Measurements from ENCODE around the gene ST6GAL1.
"Not testable (repeated sequence)": the region's sequence is repeated elsewhere in the genome, so short reads cannot be mapped to it uniquely, and the experiment has no call there.

ST6GAL1 gene

DNA sequence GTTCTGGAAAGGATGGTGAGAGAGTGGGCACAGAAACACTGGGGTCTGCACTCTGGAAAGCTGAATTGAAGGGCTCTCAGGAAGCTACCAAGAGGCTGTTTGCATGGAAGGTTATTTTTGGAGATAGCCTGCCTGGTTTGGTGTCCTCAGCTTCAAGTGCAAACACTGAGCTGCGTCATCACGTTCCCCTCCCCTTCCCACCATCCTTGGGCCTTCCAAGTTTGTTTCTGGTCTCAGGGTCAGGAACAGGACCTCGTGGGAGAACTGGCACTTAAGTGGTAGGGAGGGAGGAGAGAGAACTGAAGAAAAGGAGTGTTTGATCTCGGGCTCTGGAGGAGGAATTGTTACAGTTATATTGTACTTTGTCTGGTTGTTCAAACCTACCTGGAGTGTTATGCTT, 10.6 kb downstream of the ST6GAL1 start:
- DNase-seq (ENCODE audit: low spot score), result no peak

DNA sequence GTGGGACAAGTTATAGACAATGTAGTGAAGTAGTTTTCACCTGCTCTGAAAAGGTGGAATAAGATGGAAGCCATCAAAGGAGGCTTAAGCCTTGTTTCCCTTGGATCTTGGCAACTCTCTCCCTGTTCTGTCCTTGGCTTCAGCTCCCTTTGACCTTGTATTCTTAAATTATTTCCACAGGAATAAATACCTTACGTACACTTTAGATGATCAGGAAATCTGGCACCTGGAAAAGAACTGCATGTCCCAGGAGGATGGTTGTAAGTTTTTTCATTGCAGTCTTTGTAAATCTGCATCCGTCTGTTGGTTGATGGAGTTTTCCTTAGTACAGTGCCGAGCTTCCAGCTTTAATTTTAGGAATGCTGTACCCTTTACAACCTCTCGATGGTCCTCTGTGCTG, 11.8 kb downstream of the ST6GAL1 start:
- no peak for DNase-seq (ENCODE audit: low spot score)

DNA sequence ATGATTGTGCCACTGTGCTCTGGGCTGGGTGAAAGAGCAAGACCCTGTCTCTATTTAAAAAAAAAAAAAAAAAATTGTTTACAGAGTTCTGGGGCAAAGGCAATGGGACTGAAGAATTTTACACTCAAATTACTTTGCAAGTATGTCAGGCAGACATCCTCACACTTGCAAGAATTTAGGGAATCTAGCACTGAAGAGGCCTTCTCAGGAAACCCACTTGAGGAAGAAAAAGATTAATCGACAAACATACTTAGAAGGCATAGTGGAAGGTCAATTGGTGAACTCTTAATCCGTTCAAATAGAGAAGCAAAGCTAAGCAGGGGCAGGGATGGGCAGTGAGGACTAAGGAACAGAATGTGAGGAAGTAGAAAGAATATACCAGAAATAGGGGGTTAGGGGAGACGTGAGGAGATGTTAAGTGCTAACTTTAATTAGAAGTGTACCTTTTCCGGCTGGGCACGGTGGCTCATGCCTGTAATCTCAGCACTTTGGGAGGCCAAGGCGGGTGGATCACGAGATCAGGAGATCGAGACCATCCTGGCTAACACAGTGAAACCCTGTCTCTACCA, 15.0 kb downstream of the ST6GAL1 start:
- no peak for DNase-seq (ENCODE audit: low spot score)

DNA sequence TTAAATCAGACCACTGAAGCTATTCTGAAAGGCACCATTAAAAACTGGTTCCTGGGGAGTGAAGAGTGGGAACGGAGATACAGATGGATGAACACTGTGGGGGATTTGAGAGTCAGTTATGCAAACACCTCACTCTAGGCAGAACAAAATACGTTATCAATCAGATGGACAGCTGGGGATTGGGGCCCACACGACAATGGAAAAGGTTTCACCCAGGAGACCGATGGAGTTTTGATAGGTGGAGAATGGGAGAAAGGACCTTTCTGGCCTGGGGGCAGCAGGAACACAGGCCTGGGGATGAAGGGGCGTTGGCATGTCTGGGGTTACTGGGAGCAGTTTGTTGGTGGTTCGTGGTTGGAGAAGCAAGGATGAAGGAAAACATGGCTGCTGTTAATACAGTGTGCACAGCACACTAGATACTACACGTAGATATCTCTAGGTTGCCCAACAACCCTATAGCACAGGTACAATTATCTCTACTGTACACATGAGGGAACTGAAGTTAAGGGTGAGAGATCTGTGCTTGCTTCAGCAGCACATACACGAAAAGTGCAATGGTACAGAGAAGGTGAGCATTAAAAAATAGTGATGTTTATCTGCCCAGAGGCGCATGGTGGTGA, 16.5 kb downstream of the ST6GAL1 start:
- DNase-seq (ENCODE audit: low spot score), result no peak

DNA sequence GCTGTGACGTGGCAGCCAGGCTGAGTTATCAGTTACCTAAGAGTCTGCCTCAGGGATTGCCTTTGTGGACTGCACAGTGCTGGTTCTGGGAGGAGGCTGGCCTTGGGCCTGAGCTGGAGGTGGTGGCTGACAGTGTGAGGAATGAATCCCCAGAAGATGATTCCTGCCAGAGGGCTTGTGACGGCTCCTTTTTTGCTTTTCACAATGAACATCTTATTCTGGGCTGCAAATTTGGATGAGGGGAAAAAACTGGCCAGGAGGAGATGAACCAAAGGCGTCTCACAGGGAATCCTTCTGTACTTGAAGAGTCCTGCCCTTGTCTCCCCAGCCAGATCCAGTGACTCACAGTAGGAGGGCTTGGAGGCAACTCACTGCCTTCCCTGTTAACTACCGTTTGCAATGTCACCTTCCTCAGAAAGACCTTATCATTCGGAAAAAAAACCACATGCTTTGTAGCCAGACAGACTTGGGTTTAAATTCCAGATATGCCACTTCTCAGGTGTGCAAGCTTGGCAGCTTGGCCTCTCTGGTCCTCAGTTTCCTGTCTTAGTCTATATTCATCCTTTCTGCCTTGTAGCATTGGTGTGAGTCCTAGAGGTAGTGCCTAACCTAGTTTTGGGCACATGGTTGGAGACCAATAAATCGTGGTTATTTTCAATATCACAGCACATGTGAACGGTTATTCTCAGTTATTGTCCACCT, 19.1 kb downstream of the ST6GAL1 start:
- no peak for DNase-seq (ENCODE audit: low spot score)

DNA sequence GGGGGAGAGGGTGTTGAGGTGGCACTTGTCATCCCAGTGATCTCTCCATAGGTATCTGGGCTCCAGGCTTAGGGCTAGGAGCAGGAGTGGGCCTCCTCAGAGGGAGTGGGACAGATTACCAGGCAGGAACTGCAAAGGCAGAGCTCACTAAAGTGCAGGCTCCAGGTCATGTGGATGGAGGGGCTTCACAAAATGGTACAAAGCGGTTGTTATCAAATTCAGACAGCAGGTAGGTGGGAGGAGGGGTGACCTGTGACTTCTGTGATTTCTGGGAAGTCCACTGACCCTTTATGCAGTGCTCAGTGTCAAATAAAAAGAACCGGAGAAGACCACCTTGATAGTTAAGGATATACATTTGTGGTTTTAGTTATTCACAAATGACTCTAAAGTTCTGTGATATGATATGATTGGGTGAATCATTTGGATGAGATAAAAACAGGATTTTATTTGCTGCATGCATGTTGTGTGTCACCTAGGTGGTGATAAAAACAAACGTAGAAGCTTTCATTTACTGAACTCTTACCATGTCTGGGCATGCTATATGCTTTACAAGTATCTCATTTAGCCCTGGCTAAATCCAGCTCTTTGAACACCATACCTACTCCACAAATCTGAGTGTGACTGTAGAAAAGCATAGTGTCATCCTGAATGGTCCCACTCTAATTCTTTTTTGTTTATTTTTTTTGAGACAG, 20.2 kb downstream of the ST6GAL1 start:
- DNase-seq (ENCODE audit: low spot score), result no peak

DNA sequence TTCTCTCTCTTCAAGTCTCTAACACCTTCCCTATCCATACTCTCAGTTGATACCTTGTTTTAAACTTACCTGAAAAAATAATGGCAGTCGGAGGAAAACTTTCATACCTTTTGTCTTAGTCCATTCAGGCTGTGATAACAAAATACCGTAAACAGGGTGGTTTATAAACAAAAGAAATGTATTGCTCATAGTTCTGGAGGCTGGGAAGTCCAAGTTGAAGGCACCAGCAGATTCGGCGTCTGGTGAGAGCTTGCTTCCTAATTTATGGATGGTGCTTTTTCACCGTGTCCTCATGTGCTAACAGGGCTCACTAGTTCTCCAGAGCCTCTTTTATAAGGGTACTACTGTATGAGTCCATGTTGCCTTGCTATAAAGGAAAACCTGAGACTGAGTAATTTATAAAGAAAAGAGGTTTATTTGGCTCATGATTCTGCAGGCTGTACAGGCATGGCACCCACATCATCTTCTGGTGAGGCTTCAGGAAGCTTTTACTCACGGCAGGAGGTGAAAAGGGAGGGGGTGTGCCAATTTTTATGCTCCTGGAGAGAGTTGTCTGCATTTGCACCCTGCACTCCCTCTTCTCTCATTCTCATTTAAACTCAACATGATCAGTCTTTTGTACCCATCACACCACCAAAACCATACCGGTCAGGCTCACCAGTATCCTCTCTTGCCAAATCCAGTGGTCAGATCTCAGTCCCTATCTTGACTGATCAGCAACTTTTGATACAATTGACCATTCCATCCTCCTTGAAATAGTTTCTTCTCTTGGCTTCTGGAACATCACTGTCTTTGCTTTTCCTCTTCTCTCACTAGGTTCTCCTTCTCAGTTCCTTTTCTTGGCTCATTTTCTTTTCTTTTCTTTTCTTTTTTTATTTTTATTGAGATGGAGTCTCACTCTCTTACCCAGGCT, 21.6 kb downstream of the ST6GAL1 start:
- DNase-seq (ENCODE audit: low spot score), result no peak

DNA sequence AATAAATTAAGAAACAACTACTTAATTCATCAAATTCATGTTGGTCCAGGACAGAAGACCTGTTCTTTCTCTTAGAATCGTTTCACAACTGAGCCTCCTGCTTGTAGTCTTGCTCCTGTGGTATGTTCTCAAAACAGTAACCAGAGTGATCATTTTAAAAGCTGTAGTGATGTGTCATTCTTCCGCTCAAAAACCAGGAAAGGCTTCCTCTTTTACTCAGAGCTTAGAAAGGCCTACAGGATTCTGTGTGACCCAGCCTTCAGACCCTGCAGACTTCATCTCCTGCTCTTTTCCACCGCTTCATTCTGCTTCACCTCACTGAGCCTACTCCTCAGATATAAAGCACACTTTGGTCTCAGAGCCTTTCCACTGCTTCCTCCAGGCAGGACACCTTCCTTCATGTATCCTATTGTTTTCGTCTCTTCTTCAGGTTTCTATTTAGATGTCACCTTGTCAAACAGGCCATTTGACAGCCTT, 22.7 kb downstream of the ST6GAL1 start:
- no peak for DNase-seq (ENCODE audit: low spot score)

DNA sequence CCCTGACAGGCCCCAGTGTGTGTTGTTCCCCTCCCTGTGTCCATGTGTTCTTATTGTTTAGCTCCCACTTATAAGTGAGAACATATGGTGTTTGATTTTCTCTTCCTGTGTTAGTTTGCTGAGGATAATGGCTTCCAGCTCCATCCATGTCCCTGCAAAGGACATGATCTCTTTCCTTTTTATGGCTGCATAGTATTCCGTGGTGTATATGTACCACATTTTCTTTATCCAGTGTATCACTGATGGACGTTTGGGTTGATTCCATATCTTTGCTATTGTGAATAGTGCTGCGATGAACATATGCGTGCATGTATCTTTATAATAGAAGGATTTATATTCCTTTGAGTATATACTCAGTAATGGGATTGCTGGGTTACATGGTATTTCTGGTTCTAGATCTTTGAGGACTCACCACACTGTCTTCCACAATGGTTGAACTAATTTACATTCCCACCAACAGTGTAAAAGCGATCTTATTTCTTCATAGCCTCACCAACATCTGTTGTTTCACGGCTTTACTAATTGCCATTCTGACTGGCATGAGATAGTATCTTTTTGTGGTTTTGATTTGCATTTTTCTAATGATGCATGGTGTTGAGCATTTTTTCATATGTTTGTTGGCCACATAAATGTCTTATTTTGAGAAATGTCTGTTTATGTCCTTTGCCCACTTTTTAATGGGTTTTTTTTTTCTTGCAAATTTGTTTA, 23.8 kb downstream of the ST6GAL1 start:
- DNase-seq (ENCODE audit: low spot score), result not testable (repeated sequence)

DNA sequence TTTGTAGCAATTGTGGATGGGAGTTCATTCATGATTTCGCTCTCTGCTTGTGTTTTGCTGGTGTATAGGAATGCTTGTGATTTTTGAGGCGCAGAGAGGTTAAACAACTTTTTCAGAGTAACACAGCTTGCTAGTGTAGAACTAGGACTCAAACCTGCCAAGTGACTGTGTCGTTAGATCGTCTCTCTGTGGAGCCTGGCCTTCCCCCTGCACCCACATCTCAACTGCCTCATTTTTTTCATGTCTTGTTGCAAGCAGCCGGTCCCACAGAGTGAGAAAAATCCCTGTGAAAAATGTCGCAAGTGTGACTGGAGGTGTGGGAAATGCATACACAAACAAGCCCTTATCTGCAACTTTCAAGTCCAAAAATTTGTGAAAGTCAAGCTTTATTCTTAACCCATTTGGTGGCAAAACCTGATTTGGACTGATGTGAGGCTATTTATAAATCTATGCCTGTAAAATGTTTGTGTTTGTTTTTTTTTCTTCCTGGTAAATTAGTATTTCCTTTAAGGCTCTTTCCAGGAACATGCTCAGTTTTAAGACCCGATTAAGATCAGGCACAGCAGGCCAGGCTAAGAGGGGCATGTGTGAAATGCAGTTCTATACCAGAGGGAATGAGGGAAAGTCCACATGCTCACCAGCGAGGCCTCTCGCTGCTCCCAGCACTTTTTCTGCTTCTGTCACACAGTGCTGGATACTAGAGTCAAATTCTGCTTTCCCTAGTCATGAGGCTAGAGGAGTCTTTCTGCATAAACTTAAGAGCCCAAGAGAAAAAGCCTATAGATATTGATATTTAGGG, 25.8 kb downstream of the ST6GAL1 start:
- DNase-seq (ENCODE audit: low spot score), result no peak

DNA sequence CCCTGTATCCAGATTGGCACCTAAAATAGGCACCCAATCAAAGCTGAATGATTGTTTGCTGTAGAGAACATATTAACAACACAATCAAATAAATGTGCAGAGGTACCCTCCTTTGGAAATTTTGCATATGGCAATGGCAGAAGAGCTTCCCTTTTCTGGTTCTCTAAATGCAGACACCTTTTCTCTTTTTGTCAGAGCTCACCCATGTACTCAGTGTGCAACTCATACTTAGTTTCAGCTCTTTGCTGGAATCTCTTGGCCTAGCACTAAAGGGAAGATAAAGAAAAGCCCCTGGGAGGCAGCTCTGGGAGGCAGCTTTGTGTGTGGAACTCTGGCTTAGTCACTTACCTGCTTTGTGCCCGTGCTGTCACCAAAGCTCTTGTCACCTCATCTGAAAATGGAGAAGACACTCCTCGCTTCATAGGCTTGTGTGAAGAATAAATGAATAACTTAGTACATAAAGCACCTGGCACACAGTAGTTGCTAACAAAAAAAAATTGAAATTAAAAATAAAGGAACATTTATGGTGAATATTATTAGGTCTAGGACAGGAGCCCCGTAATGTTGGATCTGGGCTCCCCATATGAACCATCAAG, 28.8 kb downstream of the ST6GAL1 start:
- no peak for DNase-seq (ENCODE audit: low spot score)

DNA sequence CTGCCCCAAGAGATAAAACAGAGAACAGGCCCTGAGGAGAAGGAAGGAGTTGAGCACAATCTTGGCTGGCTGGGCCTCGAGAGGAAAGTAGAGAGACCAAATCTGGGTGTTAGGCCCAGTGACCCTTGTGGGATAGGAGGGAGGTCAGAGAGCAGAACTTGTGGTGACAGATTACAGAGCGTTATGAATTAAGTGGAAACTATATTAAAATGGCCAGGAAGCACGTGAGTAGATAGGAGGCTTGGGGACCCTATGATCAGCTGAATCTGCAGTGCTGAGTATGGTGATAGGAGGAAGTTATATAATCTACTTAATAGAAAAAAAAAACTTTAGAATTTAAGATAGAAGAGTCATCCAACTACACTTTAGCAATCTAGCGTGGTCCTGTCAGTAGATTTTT, 30.0 kb downstream of the ST6GAL1 start:
- no peak for DNase-seq (ENCODE audit: low spot score)

DNA sequence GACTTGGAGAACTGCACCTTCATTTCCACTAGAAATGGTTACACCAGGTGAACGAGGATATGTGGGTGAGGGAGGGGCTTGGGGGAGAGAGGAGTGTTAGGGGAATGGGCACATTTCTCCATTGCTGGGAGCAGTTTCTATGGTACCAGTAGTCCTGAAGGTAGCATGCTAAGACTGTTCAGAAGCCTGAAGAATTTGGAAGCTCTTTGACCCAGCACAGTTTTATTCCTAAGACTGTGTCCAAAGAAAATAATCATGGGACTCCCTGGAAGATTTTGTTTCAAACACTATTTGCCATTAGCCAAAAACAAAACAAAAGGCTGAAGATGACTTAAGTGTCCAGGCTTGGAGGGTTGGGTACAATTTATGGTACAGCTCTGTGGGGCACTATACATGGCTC, 32.1 kb downstream of the ST6GAL1 start:
- no peak for DNase-seq (ENCODE audit: low spot score)

DNA sequence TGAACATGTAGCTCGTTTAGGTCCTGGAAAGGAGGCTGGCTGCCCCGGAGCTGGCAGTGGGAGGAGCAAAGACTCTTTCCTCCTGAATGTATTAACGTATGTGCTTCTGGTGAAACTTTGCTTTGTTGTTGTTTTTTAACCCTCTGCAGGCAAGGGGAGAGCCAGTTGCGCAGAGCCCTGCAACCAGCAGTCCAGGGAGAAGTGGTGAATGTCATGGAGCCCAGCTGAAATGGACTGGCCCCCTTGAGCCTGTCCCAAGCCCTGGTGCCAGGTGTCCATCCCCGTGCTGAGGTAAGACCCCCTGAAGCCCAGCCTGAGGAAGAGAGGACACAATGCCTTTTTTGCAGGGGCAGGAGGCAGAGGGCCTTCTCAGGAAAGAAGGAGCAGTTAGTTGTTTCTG, 33.3 kb downstream of the ST6GAL1 start:
- no peak for DNase-seq (ENCODE audit: low spot score)

DNA sequence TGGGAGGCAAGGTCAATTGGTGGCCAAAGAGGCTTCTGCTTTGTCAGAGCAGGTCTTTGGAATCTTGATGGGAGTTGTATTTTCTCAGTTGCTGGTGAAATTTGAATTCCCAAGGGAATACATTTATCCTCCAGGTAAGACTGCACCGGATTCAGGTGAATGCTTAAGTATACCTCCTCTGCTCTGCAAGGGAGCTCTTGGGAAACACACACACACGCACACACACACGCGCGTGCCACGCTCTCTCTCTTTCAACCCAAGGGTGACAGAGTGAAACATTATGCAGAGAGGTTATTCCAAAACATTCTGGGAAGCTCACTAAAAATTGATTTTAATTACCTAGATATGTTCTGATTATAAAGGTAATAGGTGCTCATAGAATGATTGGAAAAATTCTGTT, 33.7 kb downstream of the ST6GAL1 start:
- DNase-seq (ENCODE audit: low spot score), result no peak

DNA sequence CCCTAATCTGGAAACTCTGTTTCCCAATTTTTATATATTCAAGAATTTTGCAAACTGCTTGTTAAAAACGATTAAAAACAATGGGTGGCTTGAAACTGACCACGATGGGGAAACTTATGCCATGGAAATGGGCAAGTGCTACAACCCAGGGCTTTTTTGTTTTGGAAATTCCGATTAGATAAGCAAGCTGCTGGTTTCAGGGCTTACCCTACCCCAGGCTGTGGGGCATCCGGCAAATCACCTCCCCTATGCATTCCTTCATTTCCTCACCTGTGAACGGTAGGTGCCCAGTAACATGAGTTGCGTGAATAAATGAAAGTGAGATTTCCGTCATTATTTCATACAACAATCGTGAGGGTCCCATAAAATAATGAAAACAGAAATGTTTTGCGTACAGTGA, 34.3 kb downstream of the ST6GAL1 start:
- no peak for DNase-seq (ENCODE audit: low spot score)

DNA sequence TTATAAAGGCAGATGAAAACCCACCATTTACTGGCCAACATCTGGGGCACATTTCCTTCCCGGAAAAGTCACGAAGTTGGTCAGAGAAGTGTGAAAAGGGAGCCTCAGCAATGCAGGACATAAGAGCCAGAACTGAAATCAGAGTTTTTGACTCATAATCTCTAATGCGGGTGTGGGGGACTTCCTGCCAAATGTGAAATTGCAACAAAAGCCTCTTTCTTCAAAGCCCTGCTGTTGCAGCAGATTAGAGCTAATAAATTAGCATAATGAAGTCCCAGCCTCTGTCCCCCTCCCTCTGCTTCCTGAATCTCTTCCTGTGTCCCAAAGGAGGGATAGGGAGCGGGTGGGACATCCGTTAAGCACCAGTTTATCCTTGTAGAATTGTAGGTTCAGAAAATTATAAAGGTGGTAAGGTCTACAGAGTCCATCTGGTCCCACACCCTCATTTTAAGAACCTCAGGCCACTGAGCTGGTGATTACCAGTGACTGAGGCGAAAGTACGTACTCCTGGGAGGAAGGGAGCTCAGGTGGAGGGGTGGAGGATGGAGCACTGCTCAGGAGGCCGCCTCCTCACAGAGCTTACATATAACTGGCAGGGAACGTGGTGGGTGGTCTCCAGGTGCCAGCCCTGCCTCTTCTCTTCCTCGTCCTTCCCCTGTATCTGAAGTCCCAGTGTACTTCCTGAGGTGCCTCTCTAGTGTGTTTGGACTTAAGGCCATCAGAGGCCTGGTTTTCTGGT, 35.0 kb downstream of the ST6GAL1 start:
- DNase-seq (ENCODE audit: low spot score), result no peak

DNA sequence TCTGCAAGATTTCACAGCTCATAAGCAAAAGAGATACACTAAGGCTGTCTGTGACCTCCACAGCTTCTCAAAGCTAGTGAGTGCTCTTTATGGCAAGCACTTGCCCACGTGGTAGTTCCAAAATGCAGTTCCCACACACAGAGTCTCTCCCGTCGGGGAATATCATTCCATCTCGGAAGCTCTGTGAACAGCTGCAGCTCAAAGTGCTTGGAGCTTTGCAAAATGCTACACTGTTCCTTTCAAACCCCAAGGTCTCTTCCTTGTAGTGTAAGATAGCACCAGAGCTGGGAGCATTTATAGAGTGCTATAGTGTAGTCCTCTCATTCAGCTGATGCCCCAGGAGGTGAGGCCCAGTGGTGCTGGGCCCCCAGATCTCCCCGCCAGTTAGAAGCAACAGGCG, 36.1 kb downstream of the ST6GAL1 start:
- DNase-seq (ENCODE audit: low spot score), result no peak

DNA sequence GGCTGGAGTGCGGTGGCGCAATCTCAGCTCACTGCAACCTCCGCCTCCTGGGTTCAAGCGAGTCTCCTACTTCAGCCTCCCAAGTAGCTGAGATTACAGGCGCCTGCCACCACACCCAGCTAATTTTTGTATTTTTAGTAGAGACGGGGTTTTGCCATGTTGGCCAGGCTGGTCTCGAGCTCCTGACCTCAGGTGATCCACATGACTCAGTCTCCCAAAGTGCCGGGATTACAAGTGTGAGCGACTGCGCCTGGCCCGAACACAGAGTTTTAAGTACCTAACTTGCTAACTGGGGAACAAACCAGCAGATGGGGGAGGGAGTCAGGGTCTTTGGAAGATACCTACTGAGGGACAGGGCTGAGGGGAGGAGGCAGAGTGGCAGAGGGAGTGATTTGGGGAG, 36.9 kb downstream of the ST6GAL1 start:
- not testable (repeated sequence) for DNase-seq (ENCODE audit: low spot score)

Data from ecto neural progenitor cell (in vitro differentiated cells).